HCT116 (cell line): ENCODE results near the gene IDH3G. TPM values are rescaled to one million over a fixed set of nuclear protein-coding genes. Genes with fewer than 3 reads are reported as not detected.

Experiments used
- ATAC-seq: fragments of 200-7000 bp; cut with Tn5 transposase; 2 replicates; pipeline ENCODE4 v1.9.1; 2020; ENCODE audit warnings: mild to moderate bottlenecking, moderate library complexity
- BruUV-seq: library from RNA; stranded (reverse); fragments of 400-500 nt; replicated peaks from 2 replicates; lab custom pipeline; 2021; lab: Mats Ljungman, UMichigan
- CTCF ChIA-PET: fragments of 300-600 bp; sonication (Branson Sonifier 250); formaldehyde crosslinking; loops from one replicate; lab custom pipeline; 2021; ENCODE audit warnings: antibody characterized with exemption; lab: Charles Lee
- POLR2A ChIA-PET: fragments of 300-600, 350-600 bp; sonication (Branson Sonifier 250); formaldehyde crosslinking; loops from one replicate; lab custom pipeline; 2021; ENCODE audit warnings: antibody characterized with exemption; lab: Charles Lee
- RAD21 ChIA-PET, 2 experiments: fragments of 300-600 bp; sonication (Branson Sonifier 250); formaldehyde crosslinking; loops; one replicate each; lab custom pipeline; 2023; ENCODE audit warnings: low total read pairs in 2 of 2; ENCODE audit not compliant: uncharacterized antibody in 2 of 2, unreplicated experiment in 2 of 2, low non-redundant PET in 1 of 2; lab: Charles Lee
- DNase-seq: peaks from one replicate; pipeline ENCODE4 v3.0.0-alpha.2; 2010; ENCODE audit warnings: low read depth, low spot score
- H2AFZ ChIP-seq: fragments of 200-600 bp; shearing (Covaris generic), sonication (generic); 2 replicates; pipeline ENCODE4 v1.6.1; 2017; ENCODE audit warnings: low read depth, mixed run types, mixed read lengths, antibody characterized with exemption, low read length; ENCODE audit not compliant: poor library complexity, severe bottlenecking
- H3K27ac ChIP-seq: 2 replicates; pipeline ENCODE4 v1.5.1; 2012; ENCODE audit warnings: low read depth, low read length
- H3K27me3 ChIP-seq: fragments of 200-600 bp; sonication (generic); 2 replicates; pipeline ENCODE4 v1.6.1; 2016; ENCODE audit warnings: mixed run types, low read length, mixed read lengths; ENCODE audit not compliant: insufficient read depth
- H3K36me3 ChIP-seq, 2 experiments: fragments of 200-500 bp in 1 of 2; fragments of 200-600 bp in 1 of 2; sonication (Bioruptor generic) in 1 of 2; sonication (generic) in 1 of 2; 2 replicates each; pipeline versions ENCODE4 v1.5.1 to v1.6.1; 2014 to 2016; ENCODE audit warnings: low read length in 2 of 2, inconsistent platforms in 1 of 2, mixed read lengths in 1 of 2, mixed run types in 1 of 2; ENCODE audit not compliant: insufficient read depth in 2 of 2, control insufficient read depth in 1 of 2
- H3K4me1 ChIP-seq, 2 experiments: fragments of 200-600 bp in 1 of 2; sonication (generic) in 1 of 2; 2 replicates each; pipeline versions ENCODE4 v1.5.1 to v1.6.1; 2012 to 2017; ENCODE audit warnings: low read length in 2 of 2, inconsistent platforms in 1 of 2, mild to moderate bottlenecking in 1 of 2, mixed read lengths in 1 of 2, mixed run types in 1 of 2, moderate library complexity in 1 of 2; ENCODE audit not compliant: insufficient read depth in 2 of 2, control insufficient read depth in 1 of 2
- H3K4me2 ChIP-seq: fragments of 200-600 bp; sonication (generic); 2 replicates; pipeline ENCODE4 v1.6.1; 2017; ENCODE audit warnings: mixed run types, low read length, mixed read lengths
- H3K4me3 ChIP-seq, 2 experiments: fragments of 200-600 bp in 1 of 2; sonication (generic) in 1 of 2; replicated peaks in 1 of 2; 2 replicates each; pipeline ENCODE4 v1.5.1; 2011 to 2016; ENCODE audit warnings: low read length in 2 of 2, control low read depth in 1 of 2, low read depth in 1 of 2, mild to moderate bottlenecking in 1 of 2, mixed read lengths in 1 of 2, mixed run types in 1 of 2
- H3K79me2 ChIP-seq: fragments of 200-600 bp; sonication (generic); 2 replicates; pipeline ENCODE4 v1.6.1; 2017; ENCODE audit warnings: mild to moderate bottlenecking, mixed run types, low read length, moderate library complexity, mixed read lengths; ENCODE audit not compliant: insufficient read depth
- H3K9ac ChIP-seq: fragments of 200-600 bp; sonication (generic); 2 replicates; pipeline ENCODE4 v1.6.1; 2016; ENCODE audit warnings: low read length, mixed read lengths
- H3K9me2 ChIP-seq: fragments of 200-600 bp; sonication (generic), shearing (Covaris generic); 2 replicates; pipeline ENCODE4 v1.6.1; 2017; ENCODE audit warnings: mixed run types, mild to moderate bottlenecking, moderate library complexity; ENCODE audit not compliant: insufficient read depth
- H3K9me3 ChIP-seq, 2 experiments: fragments of 200-500 bp in 1 of 2; fragments of 200-600 bp in 1 of 2; sonication (Bioruptor generic) in 1 of 2; sonication (generic) in 1 of 2; 2 replicates each; pipeline ENCODE4 v1.6.1; 2014 to 2017; ENCODE audit warnings: low read length in 2 of 2, mixed read lengths in 2 of 2, inconsistent platforms in 1 of 2, low read depth in 1 of 2, mild to moderate bottlenecking in 1 of 2, mixed run types in 1 of 2, moderate library complexity in 1 of 2; ENCODE audit not compliant: control insufficient read depth in 1 of 2, insufficient read depth in 1 of 2
- H4K20me1 ChIP-seq: fragments of 200-600 bp; sonication (generic), shearing (Covaris generic); 2 replicates; pipeline ENCODE4 v1.6.1; 2017; ENCODE audit warnings: mixed run types, mild to moderate bottlenecking, moderate library complexity; ENCODE audit not compliant: insufficient read depth
- ATF3 ChIP-seq: IDR thresholded peaks from 2 replicates; pipeline ENCODE4 v1.6.1; 2012
- CEBPB ChIP-seq: IDR thresholded peaks from 2 replicates; pipeline ENCODE4 v1.6.1; 2012; ENCODE audit warnings: low read depth
- CTCF ChIP-seq, 3 experiments: fragments of 200-600 bp in 1 of 3; sonication (generic) in 1 of 3; IDR thresholded peaks in 2 of 3; conservative IDR thresholded peaks in 1 of 3; 2 replicates each; pipeline ENCODE4 v1.5.1; 2012 to 2017; ENCODE audit warnings: low read depth in 2 of 3, low read length in 2 of 3, antibody characterized with exemption in 1 of 3, borderline replicate concordance in 1 of 3, control low read depth in 1 of 3, mild to moderate bottlenecking in 1 of 3, mixed read lengths in 1 of 3, mixed run types in 1 of 3, moderate library complexity in 1 of 3; ENCODE audit not compliant: insufficient read depth in 1 of 3
- EGR1 ChIP-seq: IDR thresholded peaks from 2 replicates; pipeline ENCODE4 v1.6.1; 2012; ENCODE audit warnings: low read depth
- EZH2 ChIP-seq: fragments of 200-600 bp; sonication (generic); IDR thresholded peaks from 2 replicates; pipeline ENCODE4 v1.6.1; 2017; ENCODE audit warnings: antibody characterized with exemption, mixed run types
- EZH2phosphoT487 ChIP-seq: fragments of 200-600 bp; IDR thresholded peaks from 2 replicates; pipeline ENCODE4 v1.6.1; 2018; ENCODE audit warnings: antibody characterized with exemption, borderline replicate concordance
- JUND ChIP-seq: IDR thresholded peaks from 2 replicates; pipeline ENCODE4 v1.6.1; 2012
- POLR2AphosphoS5 ChIP-seq: IDR thresholded peaks from 2 replicates; pipeline ENCODE4 v1.6.1; 2011; ENCODE audit warnings: mild to moderate bottlenecking, low read depth, low read length, moderate library complexity
- SIN3A ChIP-seq: IDR thresholded peaks from 2 replicates; pipeline ENCODE4 v1.6.1; 2012; ENCODE audit warnings: low read depth
- SP1 ChIP-seq: IDR thresholded peaks from 2 replicates; pipeline ENCODE4 v1.6.1; 2012; ENCODE audit warnings: low read depth
- intact Hi-C: fragments of 100-400 bp; cut with micrococcal nuclease; formaldehyde crosslinking; loops from 2 replicates; pipeline ENCODE4 v1.10.0; 2022
- total RNA-seq: library from RNA; stranded (reverse); gene quantifications from one replicate; pipeline ENCODE4 v1.2.1, GENCODE V29; 2021; ENCODE audit not compliant: unreplicated experiment

Gene IDH3G
- total RNA-seq, 1 experiment from 2014 or later: 49.7 TPM

GRCh38 chrX:153764786-153765137, 29.4 kb downstream of the IDH3G start:
- Histone ChIP-seq H3K9me3 (no peaks in the 10 kb centered on the region), H3K4me1 (peaks cover 0 to 10% of the 10 kb centered on the region in 2 experiments; a peak in 2 of 4 replicates), H4K20me1 (no peaks in the 10 kb centered on the region), H3K9me2 (no peaks in the 10 kb centered on the region), H3K9ac (no peak overlapping the region), H3K36me3 (no peaks in the 10 kb centered on the region), H3K4me2 (peak overlapping the region; percentile 79), H3K27me3 (no peaks in the 10 kb centered on the region), H3K4me3 (no peak overlapping the region; a peak in 1 of 4 replicates), H2AFZ (no peak overlapping the region), H3K79me2 (no peaks in the 10 kb centered on the region), H3K27ac (no peak overlapping the region)
- ATAC-seq (no peak), DNase-seq (no peak)
- no TSS peak for BruUV-seq
- ChIA-PET POLR2A (no interaction called here), CTCF (no interaction called here), RAD21 (no interaction called here)
- intact Hi-C loops: loop anchor here (1.0 to 2.0 kb wide), 3 partner anchors 120 to 188 kb away; no protein-coding TSS in a partner anchor
- TF ChIP-seq EZH2: no peak
- no peak for TF ChIP-seq CEBPB
- TF ChIP-seq POLR2AphosphoS5: no peak
- no peak for TF ChIP-seq EGR1
- TF ChIP-seq JUND: no peak
- TF ChIP-seq EZH2phosphoT487: no peak
- TF ChIP-seq SP1: no peak
- no peak for TF ChIP-seq CTCF (IDR thresholded peaks at IDR 0.05 in 2 of 3, conservative IDR thresholded peaks at IDR 0.05 in 1 of 3; ENCODE audit: borderline replicate concordance in 1 of 3, insufficient read depth in 1 of 3, low read depth in 2 of 3, low read length in 2 of 3)
- TF ChIP-seq ATF3: no peak
- no peak for TF ChIP-seq SIN3A
